GM12872 (cell line): ENCODE results near the gene SKIDA1.

Experiments used
- TF ChIP-seq, protein P1 (sequence below): IDR thresholded peaks from 3 replicates; pipeline ENCODE4 v1.5.1; 2011; ENCODE audit warnings: low read depth, mild to moderate bottlenecking, low read length, moderate library complexity; ENCODE audit not compliant: insufficient read depth

The SKIDA1 gene

DNA sequence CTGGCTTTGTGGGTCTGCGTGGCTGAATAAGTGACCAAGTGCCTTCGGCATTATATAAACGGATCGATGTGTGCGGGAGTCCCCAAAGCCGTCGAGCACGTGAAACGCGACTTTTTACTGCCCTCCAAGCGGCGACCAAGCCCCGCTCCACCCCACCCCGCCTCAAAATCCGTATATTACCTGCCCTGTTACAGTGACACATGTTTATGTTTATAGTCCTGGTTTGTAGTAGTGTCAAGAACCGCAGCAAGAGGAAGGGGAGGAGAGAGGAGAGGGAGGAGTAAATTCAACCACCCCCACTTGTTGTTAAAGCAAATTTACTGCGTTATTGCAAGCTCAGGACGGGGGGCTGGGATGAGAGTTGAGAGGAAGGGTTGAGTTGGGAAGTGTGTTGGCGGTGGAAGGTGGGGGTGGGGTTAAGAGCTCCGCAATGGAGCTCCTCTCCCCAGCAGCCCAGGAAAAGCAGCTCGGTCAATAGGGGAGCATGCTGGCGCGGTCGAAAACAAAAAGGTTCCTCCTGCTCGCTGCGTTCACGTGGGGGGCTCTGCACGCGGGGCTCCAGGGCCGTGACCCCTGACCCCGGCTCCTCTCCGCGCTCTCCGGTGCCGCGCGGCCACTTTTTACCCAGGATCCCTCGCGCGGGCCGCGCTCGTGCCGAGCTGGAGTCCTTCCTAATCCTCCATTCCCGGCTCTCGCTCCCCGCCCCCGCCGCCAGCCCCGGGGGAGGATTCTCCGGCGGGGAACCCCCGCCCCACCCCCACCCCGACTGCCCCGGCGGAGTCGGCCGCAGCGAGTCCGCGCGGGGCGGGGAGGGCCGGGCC is at the start of gene SKIDA1:
Gene SKIDA1 (minus strand): TSS at position 316 of the 821 bp plus-strand sequence. CDS start 7,860 bp downstream, outside the sequence.
- TF ChIP-seq, protein P1, sequence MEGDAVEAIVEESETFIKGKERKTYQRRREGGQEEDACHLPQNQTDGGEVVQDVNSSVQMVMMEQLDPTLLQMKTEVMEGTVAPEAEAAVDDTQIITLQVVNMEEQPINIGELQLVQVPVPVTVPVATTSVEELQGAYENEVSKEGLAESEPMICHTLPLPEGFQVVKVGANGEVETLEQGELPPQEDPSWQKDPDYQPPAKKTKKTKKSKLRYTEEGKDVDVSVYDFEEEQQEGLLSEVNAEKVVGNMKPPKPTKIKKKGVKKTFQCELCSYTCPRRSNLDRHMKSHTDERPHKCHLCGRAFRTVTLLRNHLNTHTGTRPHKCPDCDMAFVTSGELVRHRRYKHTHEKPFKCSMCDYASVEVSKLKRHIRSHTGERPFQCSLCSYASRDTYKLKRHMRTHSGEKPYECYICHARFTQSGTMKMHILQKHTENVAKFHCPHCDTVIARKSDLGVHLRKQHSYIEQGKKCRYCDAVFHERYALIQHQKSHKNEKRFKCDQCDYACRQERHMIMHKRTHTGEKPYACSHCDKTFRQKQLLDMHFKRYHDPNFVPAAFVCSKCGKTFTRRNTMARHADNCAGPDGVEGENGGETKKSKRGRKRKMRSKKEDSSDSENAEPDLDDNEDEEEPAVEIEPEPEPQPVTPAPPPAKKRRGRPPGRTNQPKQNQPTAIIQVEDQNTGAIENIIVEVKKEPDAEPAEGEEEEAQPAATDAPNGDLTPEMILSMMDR: no peak

DNA sequence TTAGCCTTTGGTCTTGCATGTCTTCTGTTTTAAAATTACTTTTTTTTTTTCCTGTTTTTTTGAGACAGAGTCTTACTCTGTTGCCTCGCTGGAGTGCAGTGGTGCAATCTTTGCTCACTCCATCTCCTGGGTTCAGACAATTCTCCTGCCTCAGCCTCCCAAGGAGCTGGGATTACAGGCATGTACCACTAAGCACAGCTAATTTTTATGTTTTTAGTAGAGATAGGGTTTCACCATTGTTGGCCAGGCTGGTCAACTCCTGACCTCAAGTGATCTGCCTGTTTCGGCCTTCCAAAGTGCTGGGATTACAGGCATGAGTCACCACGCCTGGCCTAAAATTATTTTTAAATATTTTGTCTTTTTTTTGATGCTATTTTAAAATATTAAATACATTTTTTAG is 47.1 kb upstream of the SKIDA1 start:
- TF ChIP-seq, protein P1: no peak

DNA sequence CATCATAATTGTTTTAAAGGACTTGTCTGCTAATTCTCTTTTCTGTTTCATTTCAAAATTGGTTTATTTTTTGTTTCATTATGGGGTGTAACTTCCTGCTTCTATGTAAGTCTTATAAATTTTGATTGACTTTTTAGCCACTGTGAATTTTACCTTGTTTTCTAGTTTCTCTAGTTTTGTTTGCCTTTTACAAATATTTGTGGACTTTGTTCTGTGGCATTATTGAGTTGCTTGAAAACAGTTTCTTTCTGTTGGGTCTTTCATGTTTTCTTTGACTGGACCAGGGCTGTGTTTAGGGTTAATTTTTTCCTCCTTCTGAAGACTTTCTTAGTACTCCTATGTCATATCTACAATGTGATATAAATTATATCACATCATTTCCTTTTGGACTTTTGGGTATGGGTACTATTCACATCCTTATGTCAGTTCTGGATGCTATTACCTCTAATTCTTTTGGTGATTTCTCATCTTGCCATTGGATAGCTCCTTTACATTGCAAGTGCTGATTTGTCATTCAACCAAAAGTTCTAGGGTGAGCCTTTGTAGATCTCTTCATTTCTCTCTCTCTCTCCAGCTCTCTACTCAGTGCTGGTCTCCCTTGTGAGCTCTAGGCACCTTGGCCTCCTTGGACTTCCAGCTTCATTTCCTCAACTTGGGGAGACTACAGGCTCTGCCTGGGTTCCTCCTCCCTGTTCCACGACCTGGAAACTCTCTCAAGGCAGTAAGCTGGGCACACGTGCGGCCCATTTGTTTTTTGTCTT is 45.5 kb upstream of the SKIDA1 start:
- TF ChIP-seq, protein P1: no peak

DNA sequence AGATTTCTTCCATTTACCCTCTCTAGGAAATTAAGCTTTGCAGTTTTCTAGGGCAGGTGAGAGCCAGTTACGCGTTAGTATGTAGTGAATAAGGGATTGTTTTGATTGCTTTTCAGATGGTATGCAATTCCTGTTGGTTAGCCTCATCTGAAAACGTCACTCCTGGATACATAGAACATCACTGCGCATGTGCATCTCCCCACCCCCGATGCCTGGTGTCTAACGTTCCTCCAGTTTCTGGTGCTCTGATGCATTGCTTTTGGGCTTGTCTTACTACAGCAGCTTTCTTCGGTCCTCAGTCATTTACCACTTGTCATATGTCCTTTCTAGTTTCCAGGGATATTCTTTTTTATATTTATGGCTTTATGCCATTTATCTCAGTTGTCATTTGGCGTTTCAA is 31.0 kb upstream of the SKIDA1 start:
- TF ChIP-seq, protein P1: no peak

DNA sequence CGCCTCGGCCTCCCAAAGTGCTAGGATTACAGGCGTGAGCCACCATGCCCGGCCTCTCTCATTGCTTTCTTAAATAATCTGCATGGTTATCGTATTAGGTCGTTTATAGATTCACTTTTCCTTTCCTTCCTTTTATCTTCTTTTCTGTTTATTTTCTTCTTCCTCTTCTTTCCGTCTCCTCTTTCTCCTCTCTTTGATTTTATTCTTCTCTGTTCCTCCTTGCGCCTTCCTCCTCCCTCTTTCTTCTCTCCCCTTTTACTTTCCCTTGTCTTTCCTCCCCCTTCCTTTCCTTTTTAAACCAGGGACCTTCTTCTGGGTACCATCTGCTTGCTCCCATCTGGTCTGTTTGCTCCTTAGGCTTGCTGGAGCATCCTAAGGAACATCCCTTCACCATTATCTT is 27.2 kb upstream of the SKIDA1 start:
- TF ChIP-seq, protein P1: no peak

DNA sequence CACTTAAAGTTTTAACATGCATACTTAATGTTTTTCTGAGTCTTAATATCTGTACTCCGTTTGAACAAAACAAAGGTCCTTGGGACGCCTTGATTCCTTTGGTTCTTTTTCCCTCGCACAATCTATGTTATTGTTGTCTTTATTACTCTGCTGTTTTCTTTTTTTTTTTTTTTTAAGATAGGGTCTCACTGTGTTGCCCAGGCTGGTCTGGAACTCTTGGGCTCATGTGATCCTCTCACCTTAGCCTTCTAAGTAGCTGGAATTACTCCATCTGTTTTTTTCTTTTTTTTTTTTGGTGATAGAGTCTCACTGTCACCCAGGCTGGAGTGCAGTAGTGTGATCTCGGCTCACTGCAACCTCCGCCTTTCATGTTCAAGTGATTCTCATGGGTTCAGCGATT is 21.8 kb upstream of the SKIDA1 start:
- TF ChIP-seq, protein P1: no peak

DNA sequence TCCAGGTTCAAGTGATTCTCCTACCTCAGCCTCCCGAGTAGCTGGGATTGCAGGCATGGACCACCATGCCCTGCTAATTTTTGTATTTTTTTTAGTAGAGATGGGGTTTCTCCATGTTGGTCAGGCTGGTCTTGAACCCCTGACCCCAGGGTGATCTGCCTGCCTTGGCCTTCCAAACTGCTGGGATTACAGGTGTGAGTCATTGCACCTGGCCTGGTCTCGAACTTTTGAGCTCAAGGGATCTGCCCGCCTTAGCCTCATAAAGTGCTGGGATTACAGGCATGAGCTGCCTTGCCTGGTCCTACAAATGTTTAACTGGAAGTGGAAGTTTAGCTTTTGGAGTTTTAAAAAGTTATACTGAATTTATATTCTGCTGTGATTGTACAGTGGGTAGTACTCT is 11.4 kb upstream of the SKIDA1 start:
- TF ChIP-seq, protein P1: no peak
